Hematopoietic multipotent progenitor cell treated with erythropoietin and hydrocortisone succinate and interleukin-3 and kit ligand, for 15 days (in vitro differentiated cells): Measurements from ENCODE around the gene COL21A1.
"Not testable (repeated sequence)": the region's sequence is repeated elsewhere in the genome, so short reads cannot be mapped to it uniquely, and the experiment has no call there.

Source experiments
- DNase-seq: peaks from one replicate; pipeline ENCODE4 v3.0.0-alpha.2; 2015; ENCODE audit warnings: low spot score

The COL21A1 gene

GRCh38 chr6:56246881-56247653 lies at the start of gene COL21A1:
Gene COL21A1 (minus strand): TSS chr6:56247580. CDS start chr6:56182618, 64,962 bp downstream.
- DNase-seq = no peak

- no peak for DNase-seq
Observed at GRCh38 chr6:56293781-56294180, 46.4 kb upstream of the COL21A1 start.

- DNase-seq = no peak
Observed at GRCh38 chr6:56292505-56293181, 45.3 kb upstream of the COL21A1 start.

GRCh38 chr6:56291302-56291917 lies 44.0 kb upstream of the COL21A1 start:
- no peak for DNase-seq

GRCh38 chr6:56289721-56290120 lies 42.3 kb upstream of the COL21A1 start:
- DNase-seq = no peak

- no peak for DNase-seq
Observed at GRCh38 chr6:56288347-56288746, 41.0 kb upstream of the COL21A1 start.

- DNase-seq = no peak
Observed at GRCh38 chr6:56282391-56282790, 35.0 kb upstream of the COL21A1 start.

GRCh38 chr6:56280126-56280525 lies 32.7 kb upstream of the COL21A1 start:
- DNase-seq = no peak

- no peak for DNase-seq
Observed at GRCh38 chr6:56279331-56280080, 32.1 kb upstream of the COL21A1 start.

GRCh38 chr6:56278171-56278591 lies 30.8 kb upstream of the COL21A1 start:
- no peak for DNase-seq

GRCh38 chr6:56270812-56271441 lies 23.5 kb upstream of the COL21A1 start:
- DNase-seq = no peak

- no peak for DNase-seq
Observed at GRCh38 chr6:56268266-56268665, 20.9 kb upstream of the COL21A1 start.

- DNase-seq = no peak
Observed at GRCh38 chr6:56266011-56266410, 18.6 kb upstream of the COL21A1 start.

GRCh38 chr6:56263596-56264315 lies 16.4 kb upstream of the COL21A1 start:
- DNase-seq = no peak

- not testable (repeated sequence) for DNase-seq
Observed at GRCh38 chr6:56260593-56260992, 13.2 kb upstream of the COL21A1 start.

- no peak for DNase-seq
Observed at GRCh38 chr6:56259234-56260077, 12.1 kb upstream of the COL21A1 start.

GRCh38 chr6:56255349-56255748 lies 8.0 kb upstream of the COL21A1 start:
- DNase-seq = no peak

- DNase-seq = no peak
Observed at GRCh38 chr6:56250266-56250665, 2.9 kb upstream of the COL21A1 start.

- DNase-seq = no peak
Observed at GRCh38 chr6:56247654-56248122, 308 bp upstream of the COL21A1 start.

- no peak for DNase-seq
Observed at GRCh38 chr6:56246541-56246880, 869 bp downstream of the COL21A1 start.
